ENCODE measurements around the gene IL1RN. TPM values are rescaled to one million over a fixed set of nuclear protein-coding genes. Genes with fewer than 3 reads are reported as not detected.

IL1RN gene
- polyA plus RNA-seq, 1 experiment, result not detected

- no peak for DNase-seq (ENCODE audit: low read depth)
- POLR2A ChIA-PET, result no interaction called here
- TF ChIP-seq CTCF (IDR thresholded peaks at IDR 0.05; ENCODE audit: insufficient read depth, low read depth, low read length), result no peak
- Histone ChIP-seq H3K4me3 (ENCODE audit: low read depth, low read length) (no peak overlapping the region), H3K36me3 (ENCODE audit: control insufficient read depth, insufficient read depth, low read length) (no peaks in the 10 kb centered on the region), H3K27me3 (ENCODE audit: control insufficient read depth, insufficient read depth, low read length) (no peaks in the 10 kb centered on the region; the same call in 1 of the 2 replicates)
- CTCF ChIA-PET, result interaction anchor here (2.8 to 4.1 kb wide), 2 partner anchors 10 kb away, joined by 15 to 28 read pairs; no protein-coding TSS in a partner anchor
Observed at GRCh38 chr2:113127646-113128570, 510 bp downstream of the IL1RN start.

- ChIA-PET POLR2A (no interaction called here), CTCF (interaction anchor here (0.9 to 2.8 kb wide), 4 partner anchors 9 to 261 kb away, joined by 3 to 15 read pairs (median 6); no protein-coding TSS in a partner anchor)
- H3K27me3 ChIP-seq (ENCODE audit: control insufficient read depth, insufficient read depth, low read length), result no peaks in the 10 kb centered on the region
Observed at GRCh38 chr2:113129519-113130078, 2.2 kb downstream of the IL1RN start.

GRCh38 chr2:113131352-113132185, 4.2 kb downstream of the IL1RN start:
- H3K27me3 ChIP-seq (ENCODE audit: control insufficient read depth, insufficient read depth, low read length), result no peaks in the 10 kb centered on the region
- ChIA-PET CTCF (interaction anchor here (1.0 to 2.6 kb wide), 2 partner anchors 67 to 259 kb away, joined by 5 to 12 read pairs; no protein-coding TSS in a partner anchor), POLR2A (no interaction called here)
- TF ChIP-seq CTCF (IDR thresholded peaks at IDR 0.05; ENCODE audit: insufficient read depth, low read depth, low read length), result no peak
- H3K4me3 ChIP-seq (ENCODE audit: low read depth, low read length), result no peak overlapping the region
- no peak for DNase-seq (ENCODE audit: low read depth)
- no peaks in the 10 kb centered on the region for H3K36me3 ChIP-seq (ENCODE audit: control insufficient read depth, insufficient read depth, low read length)

More at GRCh38 chr2:113129519-113130078, 2.2 kb downstream of the IL1RN start:
- no peak for DNase-seq (ENCODE audit: low read depth)
- H3K4me3 ChIP-seq (ENCODE audit: low read depth, low read length), result no peak overlapping the region
- TF ChIP-seq CTCF (IDR thresholded peaks at IDR 0.05; ENCODE audit: insufficient read depth, low read depth, low read length), result no peak
- H3K36me3 ChIP-seq (ENCODE audit: control insufficient read depth, insufficient read depth, low read length), result no peaks in the 10 kb centered on the region

GRCh38 chr2:113132414-113133021, 5.1 kb downstream of the IL1RN start:
- H3K27me3 ChIP-seq (ENCODE audit: control insufficient read depth, insufficient read depth, low read length), result no peaks in the 10 kb centered on the region
- ChIA-PET POLR2A (no interaction called here), CTCF (interaction anchor here (1.3 to 2.6 kb wide), 3 partner anchors 10 to 238 kb away, joined by 3 to 12 read pairs (median 5); no protein-coding TSS in a partner anchor)
- no peak for DNase-seq (ENCODE audit: low read depth)
- H3K4me3 ChIP-seq (ENCODE audit: low read depth, low read length), result no peak overlapping the region
- TF ChIP-seq CTCF (IDR thresholded peaks at IDR 0.05; ENCODE audit: insufficient read depth, low read depth, low read length), result no peak
- no peaks in the 10 kb centered on the region for H3K36me3 ChIP-seq (ENCODE audit: control insufficient read depth, insufficient read depth, low read length)

Data from BJ (cell line).